Measurements from ENCODE around the gene PPRC1.

Gene PPRC1

GRCh38 chr10:102191956-102192355 lies 59.1 kb downstream of the PPRC1 start:
- no peak for DNase-seq

- DNase-seq: no peak
Observed at GRCh38 chr10:102195296-102195870, 62.5 kb downstream of the PPRC1 start.

- no peak for DNase-seq
Observed at GRCh38 chr10:102196893-102197292, 64.1 kb downstream of the PPRC1 start.

- DNase-seq: no peak
Observed at GRCh38 chr10:102198027-102198426, 65.2 kb downstream of the PPRC1 start.

Measured in activated CD8-positive, alpha-beta memory T cell treated with anti-CD3 and anti-CD28 coated beads, Interleukin-2, amount 50 U/mL, for 4 hours (primary cell).